Mesenchymal stem cell (in vitro differentiated cells and primary cell): ENCODE data around the gene SIK3.

ENCODE experiments used
- DNase-seq: peaks from one replicate; pipeline ENCODE4 v3.0.0-alpha.2; 2013
- H2AFZ ChIP-seq: one replicate; pipeline ENCODE4 v1.6.1; 2013; ENCODE audit warnings: low read depth, mild to moderate bottlenecking, control low read depth, inconsistent platforms, low read length, moderate library complexity
- H2AK5ac ChIP-seq: 2 replicates; pipeline ENCODE4 v1.6.1; 2013; ENCODE audit warnings: low read length, moderate library complexity, mild to moderate bottlenecking, inconsistent platforms; ENCODE audit not compliant: severe bottlenecking
- H2BK120ac ChIP-seq: one replicate; pipeline ENCODE4 v1.6.1; 2013; ENCODE audit warnings: low read depth, mild to moderate bottlenecking, inconsistent platforms, low read length, moderate library complexity
- H2BK12ac ChIP-seq, 2 experiments: one replicate each; pipeline ENCODE4 v1.6.1; 2013; ENCODE audit warnings: inconsistent platforms in 2 of 2, low read length in 2 of 2, mild to moderate bottlenecking in 2 of 2, moderate library complexity in 2 of 2, control low read depth in 1 of 2
- H2BK15ac ChIP-seq: one replicate; pipeline ENCODE4 v1.6.1; 2013; ENCODE audit warnings: mild to moderate bottlenecking, low read depth, inconsistent platforms; ENCODE audit not compliant: poor library complexity, severe bottlenecking
- H2BK5ac ChIP-seq: 2 replicates; pipeline ENCODE4 v1.6.1; 2013; ENCODE audit warnings: low read depth, mild to moderate bottlenecking, low read length, control low read depth, inconsistent platforms; ENCODE audit not compliant: poor library complexity, severe bottlenecking
- H3K14ac ChIP-seq, 2 experiments: one replicate each; pipeline ENCODE4 v1.6.1; 2013; ENCODE audit warnings: inconsistent platforms in 2 of 2, low read length in 2 of 2, control low read depth in 1 of 2, mild to moderate bottlenecking in 1 of 2, moderate library complexity in 1 of 2
- H3K18ac ChIP-seq, 2 experiments: one replicate each; pipeline ENCODE4 v1.6.1; 2013; ENCODE audit warnings: inconsistent platforms in 2 of 2, low read length in 2 of 2, control low read depth in 1 of 2, low read depth in 1 of 2, mild to moderate bottlenecking in 1 of 2
- H3K23ac ChIP-seq, 2 experiments: one replicate each; pipeline ENCODE4 v1.6.1; 2013; ENCODE audit warnings: inconsistent platforms in 2 of 2, low read length in 2 of 2, mild to moderate bottlenecking in 2 of 2, moderate library complexity in 2 of 2, control low read depth in 1 of 2
- H3K27ac ChIP-seq: 2 replicates; pipeline ENCODE4 v1.5.1; 2013; ENCODE audit warnings: mild to moderate bottlenecking, moderate library complexity, low read length, control low read depth, inconsistent platforms; ENCODE audit not compliant: poor library complexity, severe bottlenecking
- H3K27me3 ChIP-seq, 2 experiments: 2 replicates each; pipeline versions ENCODE4 v1.6.1 to v1.7.0; 2013; ENCODE audit warnings: low read length in 2 of 2, mild to moderate bottlenecking in 2 of 2, moderate library complexity in 2 of 2, control low read depth in 1 of 2, inconsistent platforms in 1 of 2; ENCODE audit not compliant: control insufficient read depth in 1 of 2, insufficient read depth in 1 of 2
- H3K36me3 ChIP-seq, 2 experiments: 2 replicates each; pipeline versions ENCODE4 v1.6.1 to v1.7.0; 2013; ENCODE audit warnings: low read length in 2 of 2, control low read depth in 1 of 2, inconsistent platforms in 1 of 2, low read depth in 1 of 2, mild to moderate bottlenecking in 1 of 2; ENCODE audit not compliant: insufficient read depth in 2 of 2, control insufficient read depth in 1 of 2
- H3K4ac ChIP-seq, 2 experiments: one replicate each; pipeline ENCODE4 v1.6.1; 2013; ENCODE audit warnings: inconsistent platforms in 2 of 2, low read length in 2 of 2, mild to moderate bottlenecking in 2 of 2, moderate library complexity in 2 of 2, control low read depth in 1 of 2, low read depth in 1 of 2
- H3K4me1 ChIP-seq: 2 replicates; pipeline ENCODE4 v1.6.1; 2013; ENCODE audit warnings: low read depth, low read length, control low read depth; ENCODE audit not compliant: control insufficient read depth, insufficient read depth
- H3K4me2 ChIP-seq: 2 replicates; pipeline ENCODE4 v1.6.1; 2013; ENCODE audit warnings: low read length, mild to moderate bottlenecking, inconsistent platforms; ENCODE audit not compliant: poor library complexity, severe bottlenecking
- H3K4me3 ChIP-seq, 2 experiments: 2 replicates each; pipeline versions ENCODE4 v1.5.1 to v1.7.0; 2013; ENCODE audit warnings: low read length in 2 of 2, mild to moderate bottlenecking in 2 of 2, control low read depth in 1 of 2, low read depth in 1 of 2; ENCODE audit not compliant: insufficient read depth in 1 of 2
- H3K79me1 ChIP-seq: replicated peaks from 2 replicates; pipeline ENCODE4 v1.6.1; 2013; ENCODE audit warnings: mild to moderate bottlenecking, control low read depth, low read length, inconsistent platforms; ENCODE audit not compliant: poor library complexity, severe bottlenecking
- H3K9ac ChIP-seq: 2 replicates; pipeline ENCODE4 v1.7.0; 2013; ENCODE audit warnings: mild to moderate bottlenecking, low read length, moderate library complexity
- H3K9me3 ChIP-seq: 2 replicates; pipeline ENCODE4 v1.7.0; 2013; ENCODE audit warnings: mild to moderate bottlenecking, low read length; ENCODE audit not compliant: control insufficient read depth
- H4K8ac ChIP-seq: one replicate; pipeline ENCODE4 v1.6.1; 2013; ENCODE audit warnings: inconsistent platforms, mild to moderate bottlenecking, low read length, moderate library complexity
- H4K91ac ChIP-seq: one replicate; pipeline ENCODE4 v1.6.1; 2013; ENCODE audit warnings: mild to moderate bottlenecking, low read length, inconsistent platforms
- WGBS: methylation state at CpG from one replicate; pipeline ENCODE4 v1.1.7; 2013; ENCODE audit warnings: mixed read lengths; 5-methylcytosine and 5-hydroxymethylcytosine counted together

The SIK3 gene

DNA sequence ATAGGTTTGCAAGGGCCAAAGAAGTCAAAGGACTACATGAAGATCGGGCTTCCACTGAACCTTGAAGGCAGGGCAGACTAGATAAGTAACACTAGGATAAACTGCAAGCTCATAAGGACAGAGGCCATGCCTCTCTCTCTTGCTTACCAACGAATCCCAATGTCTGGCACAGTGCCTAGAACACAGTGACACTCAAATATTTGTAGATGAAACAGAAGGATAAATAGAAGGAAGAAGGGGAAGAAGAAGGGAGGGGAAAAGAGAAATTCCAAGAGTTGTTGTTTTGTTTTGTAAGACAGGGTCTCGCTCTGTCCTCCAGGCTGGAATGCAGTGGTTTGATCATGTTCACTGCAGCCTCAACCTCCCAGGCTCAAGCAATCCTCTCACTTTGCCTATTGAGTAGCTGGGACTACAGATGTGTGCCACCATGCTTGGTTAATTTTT lies 26.9 kb downstream of the SIK3 start:
- no peak overlapping the region for H3K9ac ChIP-seq
- H2BK5ac ChIP-seq = no peak overlapping the region
- H3K36me3 ChIP-seq = no peaks in the 10 kb centered on the region
- H4K91ac ChIP-seq = no peak overlapping the region
- H3K23ac ChIP-seq = no peak overlapping the region
- H2BK12ac ChIP-seq = no peak overlapping the region
- H3K27me3 ChIP-seq = no peaks in the 10 kb centered on the region
- WGBS = 19% methylated on average over 2 of the region's 3 CpGs
- no peak overlapping the region for H3K14ac ChIP-seq
- no peak overlapping the region for H3K4me3 ChIP-seq
- no peak overlapping the region for H3K4ac ChIP-seq
- no peaks in the 10 kb centered on the region for H3K9me3 ChIP-seq
- H3K79me1 ChIP-seq = peaks cover 10% of the 10 kb centered on the region
- no peak overlapping the region for H4K8ac ChIP-seq
- no peak overlapping the region for H2BK15ac ChIP-seq
- no peak overlapping the region for H3K4me2 ChIP-seq
- peaks cover 7% of the 10 kb centered on the region for H3K4me1 ChIP-seq
- H3K27ac ChIP-seq = no peak overlapping the region
- no peak overlapping the region for H2AK5ac ChIP-seq
- H2BK120ac ChIP-seq = no peak overlapping the region
- no peak overlapping the region for H2AFZ ChIP-seq
- DNase-seq = peak; percentile 77
- H3K18ac ChIP-seq = no peak overlapping the region

GRCh38 chr11:117070016-117070415 lies 28.2 kb downstream of the SIK3 start:
- Histone ChIP-seq H2AK5ac (no peak overlapping the region), H2BK5ac (no peak overlapping the region), H3K27ac (no peak overlapping the region), H3K4me2 (no peak overlapping the region), H2AFZ (no peak overlapping the region), H3K23ac (no peak overlapping the region), H3K14ac (no peak overlapping the region), H3K36me3 (no peaks in the 10 kb centered on the region), H2BK12ac (no peak overlapping the region), H3K4me1 (peaks cover 7% of the 10 kb centered on the region), H2BK120ac (no peak overlapping the region), H2BK15ac (no peak overlapping the region), H4K91ac (no peak overlapping the region), H3K79me1 (peaks cover 10% of the 10 kb centered on the region), H3K9me3 (no peaks in the 10 kb centered on the region), H3K9ac (no peak overlapping the region), H3K27me3 (no peaks in the 10 kb centered on the region), H4K8ac (no peak overlapping the region), H3K4ac (no peak overlapping the region), H3K4me3 (no peak overlapping the region), H3K18ac (no peak overlapping the region)
- DNase-seq = peak; percentile 41
- 48% methylated on average over 1 of the region's 1 CpG for WGBS

GRCh38 chr11:117068303-117068860 lies 29.8 kb downstream of the SIK3 start:
- Histone ChIP-seq H3K14ac (no peak overlapping the region), H3K4me3 (no peak overlapping the region), H3K4me1 (peaks cover 7% of the 10 kb centered on the region), H3K4ac (no peak overlapping the region), H3K4me2 (no peak overlapping the region), H3K27ac (no peak overlapping the region), H2BK5ac (no peak overlapping the region), H2BK15ac (no peak overlapping the region), H2AK5ac (no peak overlapping the region), H2BK120ac (no peak overlapping the region), H4K8ac (no peak overlapping the region), H3K18ac (no peak overlapping the region), H3K9me3 (no peaks in the 10 kb centered on the region), H3K27me3 (no peaks in the 10 kb centered on the region), H3K79me1 (peaks cover 9% of the 10 kb centered on the region), H2BK12ac (no peak overlapping the region), H3K23ac (no peak overlapping the region), H3K9ac (no peak overlapping the region), H3K36me3 (no peaks in the 10 kb centered on the region), H4K91ac (no peak overlapping the region), H2AFZ (no peak overlapping the region)
- 95% methylated on average over 6 of the region's 6 CpGs for WGBS
- DNase-seq = no peak

- no peak overlapping the region for H2AFZ ChIP-seq
- H3K9ac ChIP-seq = no peak overlapping the region
- no peak overlapping the region for H2BK15ac ChIP-seq
- no peak overlapping the region for H4K8ac ChIP-seq
- peaks cover 5% of the 10 kb centered on the region for H3K4me1 ChIP-seq
- H3K4ac ChIP-seq = no peak overlapping the region
- H4K91ac ChIP-seq = no peak overlapping the region
- 100% methylated on average over 2 of the region's 2 CpGs for WGBS
- no peak overlapping the region for H3K18ac ChIP-seq
- no peak overlapping the region for H2BK12ac ChIP-seq
- no peaks in the 10 kb centered on the region for H3K27me3 ChIP-seq
- no peak overlapping the region for H3K4me3 ChIP-seq
- no peak overlapping the region for H3K4me2 ChIP-seq
- no peak for DNase-seq
- H2AK5ac ChIP-seq = no peak overlapping the region
- no peaks in the 10 kb centered on the region for H3K9me3 ChIP-seq
- H2BK5ac ChIP-seq = no peak overlapping the region
- H3K27ac ChIP-seq = no peak overlapping the region
- no peak overlapping the region for H3K14ac ChIP-seq
- H3K79me1 ChIP-seq = peaks cover 12% of the 10 kb centered on the region
- H3K23ac ChIP-seq = no peak overlapping the region
- no peaks in the 10 kb centered on the region for H3K36me3 ChIP-seq
- no peak overlapping the region for H2BK120ac ChIP-seq
Observed at GRCh38 chr11:117066959-117067358, 31.3 kb downstream of the SIK3 start.
